Measurements from ENCODE around the gene RNF112. TPM values are rescaled to one million over a fixed set of nuclear protein-coding genes. Genes with fewer than 3 reads are reported as not detected.
A peak's percentile ranks its signal among the peaks of the same experiment; 100 is the strongest.
"Not testable (repeated sequence)": the region's sequence is repeated elsewhere in the genome, so short reads cannot be mapped to it uniquely, and the experiment has no call there.

RNF112 gene
- total RNA-seq, 1 donor from 2014 or later, result not detected

GRCh38 chr17:19441288-19441687 is 30.3 kb downstream of the RNF112 start:
- H3K27me3 Mint-ChIP-seq (ENCODE audit: insufficient read depth), result peaks cover 25% of the 10 kb centered on the region
- peaks cover 31% of the 10 kb centered on the region for H3K9me3 Mint-ChIP-seq
- H3K4me1 Mint-ChIP-seq (ENCODE audit: low read depth); H3K27ac Mint-ChIP-seq; H3K4me3 Mint-ChIP-seq; H3K36me3 Mint-ChIP-seq (ENCODE audit: low read depth); DNase-seq (ENCODE audit: low spot score); intact Hi-C loops (cut with micrococcal nuclease): not testable (repeated sequence)

GRCh38 chr17:19442731-19443130 is 31.7 kb downstream of the RNF112 start:
- Mint-ChIP-seq H3K27me3 (ENCODE audit: insufficient read depth) (peaks cover 29% of the 10 kb centered on the region), H3K36me3 (ENCODE audit: low read depth) (peaks cover 4% of the 10 kb centered on the region), H3K4me1 (ENCODE audit: low read depth) (peaks cover 5% of the 10 kb centered on the region), H3K27ac (no peak overlapping the region), H3K4me3 (no peak overlapping the region), H3K9me3 (peaks cover 31% of the 10 kb centered on the region)
- no peak for DNase-seq (ENCODE audit: low spot score)
- intact Hi-C loops (cut with micrococcal nuclease), result no loop called here

GRCh38 chr17:19443148-19443547 is 32.1 kb downstream of the RNF112 start:
- intact Hi-C loops (cut with micrococcal nuclease), result no loop called here
- H3K4me1 Mint-ChIP-seq (ENCODE audit: low read depth), result peaks cover 5% of the 10 kb centered on the region

GRCh38 chr17:19445105-19445504 is 34.1 kb downstream of the RNF112 start:
- Mint-ChIP-seq H3K36me3 (ENCODE audit: low read depth) (peaks cover 4% of the 10 kb centered on the region), H3K27me3 (ENCODE audit: insufficient read depth) (peaks cover 23% of the 10 kb centered on the region), H3K4me3 (no peak overlapping the region)

More at GRCh38 chr17:19443148-19443547, 32.1 kb downstream of the RNF112 start:
- H3K4me3 Mint-ChIP-seq, result no peak overlapping the region
- peaks cover 31% of the 10 kb centered on the region for H3K9me3 Mint-ChIP-seq
- H3K36me3 Mint-ChIP-seq (ENCODE audit: low read depth), result peaks cover 4% of the 10 kb centered on the region
- H3K27ac Mint-ChIP-seq, result no peak overlapping the region
- H3K27me3 Mint-ChIP-seq (ENCODE audit: insufficient read depth), result peaks cover 31% of the 10 kb centered on the region
- no peak for DNase-seq (ENCODE audit: low spot score)

GRCh38 chr17:19446577-19446976 is 35.5 kb downstream of the RNF112 start:
- H3K27me3 Mint-ChIP-seq (ENCODE audit: insufficient read depth), result peaks cover 23% of the 10 kb centered on the region
- H3K9me3 Mint-ChIP-seq, result peaks cover 31% of the 10 kb centered on the region
- H3K4me1 Mint-ChIP-seq (ENCODE audit: low read depth); H3K4me3 Mint-ChIP-seq; H3K36me3 Mint-ChIP-seq (ENCODE audit: low read depth); intact Hi-C loops (cut with micrococcal nuclease); DNase-seq (ENCODE audit: low spot score); H3K27ac Mint-ChIP-seq: not testable (repeated sequence)

More at GRCh38 chr17:19445105-19445504, 34.1 kb downstream of the RNF112 start:
- H3K9me3 Mint-ChIP-seq, result peaks cover 31% of the 10 kb centered on the region
- peaks cover 5% of the 10 kb centered on the region for H3K4me1 Mint-ChIP-seq (ENCODE audit: low read depth)
- DNase-seq (ENCODE audit: low spot score), result no peak
- no peak overlapping the region for H3K27ac Mint-ChIP-seq
- intact Hi-C loops (cut with micrococcal nuclease), result no loop called here

GRCh38 chr17:19447085-19447583 is 36.1 kb downstream of the RNF112 start:
- H3K4me1 Mint-ChIP-seq (ENCODE audit: low read depth), result peaks cover 5% of the 10 kb centered on the region
- no peak overlapping the region for H3K4me3 Mint-ChIP-seq
- H3K27ac Mint-ChIP-seq, result no peak overlapping the region
- peaks cover 23% of the 10 kb centered on the region for H3K27me3 Mint-ChIP-seq (ENCODE audit: insufficient read depth)
- peaks cover 4% of the 10 kb centered on the region for H3K36me3 Mint-ChIP-seq (ENCODE audit: low read depth)
- H3K9me3 Mint-ChIP-seq, result peaks cover 31% of the 10 kb centered on the region
- intact Hi-C loops (cut with micrococcal nuclease), result loop anchor here (1.0 kb wide), 2 partner anchors 69 to 84 kb away; partner anchors contain the start of gene MAPK7
- DNase-seq (ENCODE audit: low spot score), result peak; percentile 50

- Mint-ChIP-seq H3K27ac (no peak overlapping the region), H3K4me3 (no peak overlapping the region), H3K9me3 (peaks cover 19% of the 10 kb centered on the region), H3K27me3 (ENCODE audit: insufficient read depth) (peaks cover 30% of the 10 kb centered on the region), H3K4me1 (ENCODE audit: low read depth) (peaks cover 5% of the 10 kb centered on the region), H3K36me3 (ENCODE audit: low read depth) (peaks cover 1% of the 10 kb centered on the region)
- intact Hi-C loops (cut with micrococcal nuclease), result no loop called here
- no peak for DNase-seq (ENCODE audit: low spot score)
Observed at GRCh38 chr17:19448341-19449268, 37.6 kb downstream of the RNF112 start.

- Mint-ChIP-seq H3K36me3 (ENCODE audit: low read depth) (peaks cover 1% of the 10 kb centered on the region), H3K4me3 (no peak overlapping the region), H3K27ac (no peak overlapping the region), H3K27me3 (ENCODE audit: insufficient read depth) (peaks cover 38% of the 10 kb centered on the region), H3K4me1 (ENCODE audit: low read depth) (peaks cover 5% of the 10 kb centered on the region), H3K9me3 (peaks cover 12% of the 10 kb centered on the region)
- intact Hi-C loops (cut with micrococcal nuclease), result no loop called here
- DNase-seq (ENCODE audit: low spot score), result no peak
Observed at GRCh38 chr17:19449656-19450055, 38.6 kb downstream of the RNF112 start.

GRCh38 chr17:19453296-19453695 is 42.3 kb downstream of the RNF112 start:
- no peak overlapping the region for H3K27ac Mint-ChIP-seq
- no peak for DNase-seq (ENCODE audit: low spot score)
- H3K4me1 Mint-ChIP-seq (ENCODE audit: low read depth), result no peaks in the 10 kb centered on the region
- H3K36me3 Mint-ChIP-seq (ENCODE audit: low read depth), result no peaks in the 10 kb centered on the region
- H3K4me3 Mint-ChIP-seq, result no peak overlapping the region
- H3K27me3 Mint-ChIP-seq (ENCODE audit: insufficient read depth), result peaks cover 42% of the 10 kb centered on the region
- no peaks in the 10 kb centered on the region for H3K9me3 Mint-ChIP-seq
- intact Hi-C loops (cut with micrococcal nuclease), result no loop called here

- no peaks in the 10 kb centered on the region for H3K36me3 Mint-ChIP-seq (ENCODE audit: low read depth)
- DNase-seq (ENCODE audit: low spot score), result no peak
- peaks cover 4% of the 10 kb centered on the region for H3K4me1 Mint-ChIP-seq (ENCODE audit: low read depth)
- H3K27me3 Mint-ChIP-seq (ENCODE audit: insufficient read depth), result peaks cover 42% of the 10 kb centered on the region
- H3K4me3 Mint-ChIP-seq, result no peak overlapping the region
- no peaks in the 10 kb centered on the region for H3K9me3 Mint-ChIP-seq
- H3K27ac Mint-ChIP-seq, result no peak overlapping the region
- intact Hi-C loops (cut with micrococcal nuclease), result no loop called here
Observed at GRCh38 chr17:19454074-19454473, 43.0 kb downstream of the RNF112 start.

GRCh38 chr17:19456016-19456927 is 45.2 kb downstream of the RNF112 start:
- Mint-ChIP-seq H3K27me3 (ENCODE audit: insufficient read depth) (peaks cover 39% of the 10 kb centered on the region), H3K9me3 (no peaks in the 10 kb centered on the region), H3K4me1 (ENCODE audit: low read depth) (peaks cover 9% of the 10 kb centered on the region), H3K4me3 (no peak overlapping the region), H3K36me3 (ENCODE audit: low read depth) (no peaks in the 10 kb centered on the region), H3K27ac (no peak overlapping the region)
- intact Hi-C loops (cut with micrococcal nuclease), result no loop called here
- DNase-seq (ENCODE audit: low spot score), result no peak

GRCh38 chr17:19457046-19457445 is 46.0 kb downstream of the RNF112 start:
- H3K36me3 Mint-ChIP-seq (ENCODE audit: low read depth), result no peaks in the 10 kb centered on the region

More at GRCh38 chr17:19457046-19457445, 46.0 kb downstream of the RNF112 start:
- intact Hi-C loops (cut with micrococcal nuclease), result no loop called here
- no peak overlapping the region for H3K4me3 Mint-ChIP-seq
- no peaks in the 10 kb centered on the region for H3K9me3 Mint-ChIP-seq
- H3K27ac Mint-ChIP-seq, result no peak overlapping the region
- peaks cover 9% of the 10 kb centered on the region for H3K4me1 Mint-ChIP-seq (ENCODE audit: low read depth)
- DNase-seq (ENCODE audit: low spot score), result no peak
- H3K27me3 Mint-ChIP-seq (ENCODE audit: insufficient read depth), result peaks cover 39% of the 10 kb centered on the region
